ENCODE measurements around the gene CACHD1.
"Not testable (repeated sequence)": the region's sequence is repeated elsewhere in the genome, so short reads cannot be mapped to it uniquely, and the experiment has no call there.

CACHD1 gene

GRCh38 chr1:64581843-64582185 is 111.9 kb downstream of the CACHD1 start:
- DNase-seq (ENCODE audit: low spot score) (no peak), FAIRE-seq (no peak)

GRCh38 chr1:64584479-64584878 is 114.5 kb downstream of the CACHD1 start:
- FAIRE-seq (no peak), DNase-seq (ENCODE audit: low spot score) (no peak)

GRCh38 chr1:64588876-64589275 is 118.9 kb downstream of the CACHD1 start:
- no peak for DNase-seq (ENCODE audit: low spot score)

GRCh38 chr1:64590316-64590715 is 120.4 kb downstream of the CACHD1 start:
- FAIRE-seq = no peak
- no peak for DNase-seq (ENCODE audit: low spot score)

More at GRCh38 chr1:64588876-64589275, 118.9 kb downstream of the CACHD1 start:
- no peak for FAIRE-seq

GRCh38 chr1:64594446-64594845 is 124.5 kb downstream of the CACHD1 start:
- DNase-seq (ENCODE audit: low spot score) (no peak), FAIRE-seq (no peak)

- DNase-seq (ENCODE audit: low spot score) (no peak), FAIRE-seq (no peak)
These were observed 126.1 kb downstream of the CACHD1 start for GRCh38 chr1:64595871-64596515.

- DNase-seq (ENCODE audit: low spot score) (no peak), FAIRE-seq (no peak)
These were observed 127.2 kb downstream of the CACHD1 start for GRCh38 chr1:64597113-64597512.

- DNase-seq (ENCODE audit: low spot score) (peak; percentile 52), FAIRE-seq (no peak)
These were observed 128.2 kb downstream of the CACHD1 start for GRCh38 chr1:64598100-64598571.

- FAIRE-seq = no peak
- no peak for DNase-seq (ENCODE audit: low spot score)
These were observed 129.3 kb downstream of the CACHD1 start for GRCh38 chr1:64599242-64599641.

- no peak for FAIRE-seq
- no peak for DNase-seq (ENCODE audit: low spot score)
These were observed 131.3 kb downstream of the CACHD1 start for GRCh38 chr1:64601207-64601606.

GRCh38 chr1:64608005-64608650 is 138.2 kb downstream of the CACHD1 start:
- no peak for DNase-seq (ENCODE audit: low spot score)
- no peak for FAIRE-seq

- FAIRE-seq (no peak), DNase-seq (ENCODE audit: low spot score) (no peak)
These were observed 138.7 kb downstream of the CACHD1 start for GRCh38 chr1:64608651-64609048.

- FAIRE-seq; DNase-seq (ENCODE audit: low spot score): not testable (repeated sequence)
These were observed 141.0 kb downstream of the CACHD1 start for GRCh38 chr1:64610950-64611349.

GRCh38 chr1:64616039-64616438 is 146.1 kb downstream of the CACHD1 start:
- FAIRE-seq = no peak
- no peak for DNase-seq (ENCODE audit: low spot score)

- FAIRE-seq = no peak
- DNase-seq (ENCODE audit: low spot score) = peak; percentile 87
These were observed 153.8 kb downstream of the CACHD1 start for GRCh38 chr1:64623750-64624191.

- DNase-seq (ENCODE audit: low spot score) (peak; percentile 68), FAIRE-seq (no peak)
These were observed 154.3 kb downstream of the CACHD1 start for GRCh38 chr1:64624218-64624713.

- FAIRE-seq (no peak), DNase-seq (ENCODE audit: low spot score) (no peak)
These were observed 154.9 kb downstream of the CACHD1 start for GRCh38 chr1:64624808-64625207.

- DNase-seq (ENCODE audit: low spot score) (no peak), FAIRE-seq (no peak)
These were observed 160.7 kb downstream of the CACHD1 start for GRCh38 chr1:64630611-64631010.

GRCh38 chr1:64631346-64632034 is 161.6 kb downstream of the CACHD1 start:
- FAIRE-seq (no peak), DNase-seq (ENCODE audit: low spot score) (no peak)

GRCh38 chr1:64632936-64633335 is 163.0 kb downstream of the CACHD1 start:
- DNase-seq (ENCODE audit: low spot score) = no peak
- FAIRE-seq = no peak

GRCh38 chr1:64645735-64646134 is 175.8 kb downstream of the CACHD1 start:
- DNase-seq (ENCODE audit: low spot score) (no peak), FAIRE-seq (no peak)

- FAIRE-seq = no peak
- no peak for DNase-seq (ENCODE audit: low spot score)
These were observed 180.5 kb downstream of the CACHD1 start for GRCh38 chr1:64650411-64650810.

All from urothelium cell line (cell line).